ENCODE measurements around the gene NINJ2. TPM values are rescaled to one million over a fixed set of nuclear protein-coding genes. Genes with fewer than 3 reads are reported as not detected.
A peak's percentile ranks its signal among the peaks of the same experiment; 100 is the strongest.

Gene NINJ2
- total RNA-seq, 2 experiments from 2014 or later = 2.2 to 2.5 TPM

GRCh38 chr12:562634-563033 is 100.6 kb downstream of the NINJ2 start:
- peak; percentile 14 for ATAC-seq

GRCh38 chr12:561908-562593 is 101.2 kb downstream of the NINJ2 start:
- H3K4me3 Mint-ChIP-seq = no peak overlapping the region
- intact Hi-C loops (cut with micrococcal nuclease) = loop anchor here (10.0 kb wide), 1 partner anchor 383 kb away; the partner anchor contains the start of gene RAD52
- H3K27ac Mint-ChIP-seq = peak overlapping the region; percentile 26
- no peaks in the 10 kb centered on the region for H3K9me3 Mint-ChIP-seq
- TF ChIP-seq CTCF (IDR thresholded peaks at IDR 0.05) = no peak
- ChIA-PET CTCF (interaction anchor here (1.2 to 1.4 kb wide), 2 partner anchors 14 to 531 kb away, joined by 3 to 4 read pairs; no protein-coding TSS in a partner anchor), POLR2A (interaction anchor here (1.4 kb wide), 1 partner anchor 189 kb away, joined by 3 read pairs; no protein-coding TSS in a partner anchor)
- H3K4me1 Mint-ChIP-seq (ENCODE audit: low read depth) = peaks cover 55% of the 10 kb centered on the region
- H3K36me3 Mint-ChIP-seq (ENCODE audit: low read depth) = no peaks in the 10 kb centered on the region
- ATAC-seq (no peak), DNase-seq (no peak)
- H3K27me3 Mint-ChIP-seq = no peaks in the 10 kb centered on the region

More at GRCh38 chr12:562634-563033, 100.6 kb downstream of the NINJ2 start:
- CTCF ChIA-PET = interaction anchor here (1.2 to 1.4 kb wide), 2 partner anchors 14 to 530 kb away, joined by 3 to 4 read pairs; no protein-coding TSS in a partner anchor
- DNase-seq = peak; percentile 50
- intact Hi-C loops (cut with micrococcal nuclease) = loop anchor here (10.0 kb wide), 1 partner anchor 382 kb away; the partner anchor contains the start of gene RAD52
- no peak for TF ChIP-seq CTCF (IDR thresholded peaks at IDR 0.05)
- POLR2A ChIA-PET = interaction anchor here (1.4 to 1.6 kb wide), 2 partner anchors 154 to 189 kb away, joined by 3 to 4 read pairs; no protein-coding TSS in a partner anchor
- Mint-ChIP-seq H3K27ac (peak overlapping the region; percentile 88), H3K27me3 (no peaks in the 10 kb centered on the region), H3K4me3 (peak overlapping the region; percentile 57), H3K9me3 (no peaks in the 10 kb centered on the region), H3K4me1 (ENCODE audit: low read depth) (peaks cover 60% of the 10 kb centered on the region), H3K36me3 (ENCODE audit: low read depth) (no peaks in the 10 kb centered on the region)

- H3K4me1 Mint-ChIP-seq (ENCODE audit: low read depth) = peaks cover 49% of the 10 kb centered on the region
- H3K27ac Mint-ChIP-seq = no peak overlapping the region
- no peaks in the 10 kb centered on the region for H3K36me3 Mint-ChIP-seq (ENCODE audit: low read depth)
- DNase-seq = no peak
- POLR2A ChIA-PET = interaction anchor here (1.4 kb wide), 1 partner anchor 190 kb away, joined by 3 read pairs; no protein-coding TSS in a partner anchor
- H3K27me3 Mint-ChIP-seq = no peaks in the 10 kb centered on the region
- no peak for ATAC-seq
- H3K4me3 Mint-ChIP-seq = no peak overlapping the region
- CTCF ChIA-PET = interaction anchor here (1.4 to 1.6 kb wide), 2 partner anchors 14 to 532 kb away, joined by 3 to 4 read pairs; no protein-coding TSS in a partner anchor
- H3K9me3 Mint-ChIP-seq = no peaks in the 10 kb centered on the region
- intact Hi-C loops (cut with micrococcal nuclease) = loop anchor here (10.0 kb wide), 1 partner anchor 383 kb away; the partner anchor contains the start of gene RAD52
- no peak for TF ChIP-seq CTCF (IDR thresholded peaks at IDR 0.05)
These were observed 101.9 kb downstream of the NINJ2 start for GRCh38 chr12:561391-561705.

- H3K9me3 Mint-ChIP-seq = no peaks in the 10 kb centered on the region
- intact Hi-C loops (cut with micrococcal nuclease) = loop anchor here (10.0 kb wide), 1 partner anchor 384 kb away; the partner anchor contains the start of gene RAD52
- H3K4me3 Mint-ChIP-seq = no peak overlapping the region
- no peak overlapping the region for H3K27ac Mint-ChIP-seq
- TF ChIP-seq CTCF (IDR thresholded peaks at IDR 0.05) = no peak
- H3K27me3 Mint-ChIP-seq = no peaks in the 10 kb centered on the region
- peaks cover 46% of the 10 kb centered on the region for H3K4me1 Mint-ChIP-seq (ENCODE audit: low read depth)
- POLR2A ChIA-PET = no interaction called here
- peak; percentile 9 for ATAC-seq
- DNase-seq = no peak
- no peaks in the 10 kb centered on the region for H3K36me3 Mint-ChIP-seq (ENCODE audit: low read depth)
- CTCF ChIA-PET = interaction anchor here (1.6 kb wide), 1 partner anchor 13 kb away, joined by 3 read pairs; no protein-coding TSS in a partner anchor
These were observed 102.4 kb downstream of the NINJ2 start for GRCh38 chr12:560691-561390.
